Glomerular visceral epithelial cell (primary cell): ENCODE results near the gene NCAPH2.

Experiments
- DNase-seq: peaks from one replicate; pipeline ENCODE4 v3.0.0-alpha.2; 2016; ENCODE audit errors: extremely low spot score

The NCAPH2 gene

DNA sequence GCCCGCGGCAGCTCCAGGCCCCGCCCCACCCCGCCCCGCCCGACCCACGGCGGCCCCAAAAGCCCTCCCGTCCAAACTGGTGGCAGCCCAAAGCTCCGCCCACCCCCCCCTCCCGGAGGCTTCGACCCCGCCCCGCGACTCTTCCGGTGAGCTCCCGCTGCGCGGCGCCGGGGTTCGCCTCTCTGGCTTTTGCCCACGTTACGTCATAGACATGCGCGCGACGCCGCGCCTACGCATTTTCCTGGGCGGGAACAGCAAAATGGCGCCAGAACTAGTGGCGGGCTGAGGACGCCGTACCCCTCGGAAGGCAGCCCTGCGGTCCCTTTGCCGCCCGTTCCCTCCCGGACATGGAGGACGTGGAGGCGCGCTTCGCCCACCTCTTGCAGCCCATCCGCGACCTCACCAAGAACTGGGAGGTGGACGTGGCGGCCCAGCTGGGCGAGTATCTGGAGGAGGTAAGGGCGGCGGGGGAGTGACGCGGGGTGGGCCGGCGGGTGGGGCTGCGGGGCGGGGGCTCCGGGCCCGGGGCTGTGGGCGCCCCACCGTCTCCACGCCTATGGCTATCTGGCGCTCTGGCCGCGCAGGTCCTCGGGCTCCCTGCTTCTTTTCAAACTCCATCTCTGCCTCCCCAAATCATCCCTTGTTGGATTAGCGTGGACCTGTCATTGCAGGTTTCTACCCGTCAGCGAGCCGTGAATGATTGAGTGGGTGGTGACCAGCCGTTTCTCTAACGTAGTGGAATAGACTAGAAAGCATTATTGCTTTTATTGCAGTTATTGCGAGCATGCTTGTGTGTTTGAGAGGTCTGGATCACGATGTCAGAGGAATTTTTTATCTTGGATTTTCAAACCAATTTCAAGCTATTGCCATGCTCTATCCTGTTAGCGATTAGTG lies at the start of gene NCAPH2:
TSS of gene NCAPH2 (plus strand) at position 234 of the 894 bp plus-strand sequence. CDS start at position 348, 114 bp downstream.
- peak; percentile 97 for DNase-seq

DNA sequence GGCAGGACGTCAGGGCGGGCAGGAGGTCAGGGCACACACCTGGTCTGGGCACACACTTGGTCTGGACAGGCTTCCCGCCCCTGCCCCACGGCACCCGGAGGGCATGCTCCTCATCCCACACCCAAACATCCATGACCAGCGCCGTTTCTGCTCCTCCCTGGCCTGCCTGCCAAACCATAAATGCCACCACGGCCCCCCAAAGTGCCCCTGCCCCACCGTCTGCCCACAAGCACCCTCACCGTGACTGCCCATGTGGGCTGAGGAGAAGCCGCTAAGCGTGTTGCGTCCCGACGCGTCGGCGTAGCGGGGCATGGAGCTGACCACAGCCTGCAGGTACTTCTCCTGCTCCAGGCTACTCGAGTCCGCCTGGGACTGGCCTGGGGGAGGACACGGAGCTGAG lies 49.0 kb upstream of the NCAPH2 start:
- no peak for DNase-seq

DNA sequence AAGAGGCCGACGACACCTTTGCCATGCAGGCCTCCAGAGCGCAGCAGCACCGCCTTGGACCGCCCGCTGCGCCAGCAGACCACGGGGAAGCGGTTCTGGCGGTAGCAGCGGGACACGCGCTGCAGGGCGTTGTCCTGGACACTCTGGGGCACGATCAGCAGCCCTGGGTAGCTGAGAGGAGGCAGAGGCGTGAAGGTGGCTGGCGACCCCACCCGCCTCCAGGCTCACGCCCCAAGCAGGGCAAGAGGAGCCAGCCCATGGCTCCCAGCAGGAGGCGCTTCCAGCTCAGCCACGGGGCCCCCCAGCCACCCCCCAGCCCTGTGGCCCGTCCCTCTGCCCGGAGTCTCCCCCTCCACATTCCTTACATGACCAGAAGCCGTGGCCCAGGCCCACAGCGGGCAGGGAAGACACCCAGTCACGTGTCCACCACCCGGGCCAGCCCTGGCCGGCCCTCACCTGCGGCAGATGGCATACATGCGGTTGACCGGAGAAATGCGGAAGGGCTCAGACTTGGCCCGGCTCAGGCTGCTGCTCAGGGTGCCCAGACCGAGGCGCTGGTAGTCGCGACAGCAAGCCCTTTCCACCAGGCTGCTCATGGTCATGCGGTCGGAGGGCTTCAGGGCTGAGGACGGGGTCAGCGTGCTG lies 48.4 kb upstream of the NCAPH2 start:
- no peak for DNase-seq

DNA sequence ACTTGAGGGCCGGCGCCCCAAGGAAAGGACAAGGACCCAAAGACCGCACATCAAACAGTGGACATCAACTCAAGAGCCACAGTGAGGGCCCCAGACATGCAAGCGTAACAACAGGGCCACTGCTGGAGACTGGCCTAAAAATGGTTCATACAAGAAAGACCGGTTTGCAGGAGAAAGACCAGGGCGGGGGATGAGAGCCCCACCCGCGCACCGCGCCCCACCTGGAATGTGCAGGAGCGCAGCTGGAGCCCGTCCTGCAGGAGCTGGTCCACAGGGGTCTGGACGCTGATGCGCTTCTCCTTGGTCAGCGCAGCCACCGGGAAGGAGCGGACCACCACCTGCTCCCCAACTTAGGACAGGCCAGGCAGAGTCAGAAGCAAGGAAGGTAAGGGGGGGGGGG lies 47.1 kb upstream of the NCAPH2 start:
- no peak for DNase-seq

DNA sequence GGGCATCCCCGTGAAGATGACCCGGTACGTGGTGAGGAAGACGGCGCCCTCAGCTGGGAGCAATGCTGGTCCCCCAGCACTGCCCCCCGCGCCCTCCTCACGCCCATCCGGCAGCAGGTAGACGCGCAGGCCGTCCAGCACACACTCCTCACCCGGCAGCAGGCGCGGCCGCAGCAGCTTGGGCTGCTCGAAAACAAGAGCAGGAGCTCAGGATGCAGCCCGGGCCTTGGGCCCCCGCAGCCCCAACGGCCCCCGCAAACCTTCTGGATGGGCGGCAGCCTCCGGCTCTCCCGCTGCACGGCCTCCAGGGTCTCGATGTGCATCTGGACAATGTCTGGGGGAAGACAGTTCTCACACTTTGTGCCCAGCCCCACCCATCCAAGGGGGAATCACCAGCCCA lies 46.5 kb upstream of the NCAPH2 start:
- no peak for DNase-seq

DNA sequence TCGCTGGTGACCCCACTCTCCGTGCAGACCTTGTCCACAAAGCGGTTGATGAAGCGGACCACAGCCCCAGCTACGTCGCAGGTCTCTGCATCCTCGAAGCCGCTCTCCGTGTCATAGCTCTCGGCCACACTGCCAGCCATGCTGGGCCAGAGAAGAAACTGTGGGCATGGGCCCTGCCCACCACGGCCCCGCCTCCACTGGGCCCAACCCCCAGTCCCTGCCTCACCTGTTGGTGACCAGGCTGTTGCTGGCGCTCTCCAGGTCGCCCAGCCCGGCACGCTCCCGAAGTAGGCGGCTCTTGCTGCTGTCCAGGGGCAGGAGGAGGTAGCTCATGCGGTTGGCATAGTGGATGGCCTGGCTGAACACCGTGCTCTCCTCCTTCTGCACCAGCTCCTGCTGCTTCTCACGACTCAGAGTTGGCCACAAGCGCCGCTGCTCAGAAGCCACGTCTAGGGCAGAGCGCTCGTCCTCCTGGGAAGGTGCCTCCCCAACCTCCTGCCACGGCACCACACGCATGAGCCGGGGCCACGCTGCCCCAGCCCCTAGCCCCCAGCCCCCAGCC lies 46.0 kb upstream of the NCAPH2 start:
- DNase-seq = no peak

DNA sequence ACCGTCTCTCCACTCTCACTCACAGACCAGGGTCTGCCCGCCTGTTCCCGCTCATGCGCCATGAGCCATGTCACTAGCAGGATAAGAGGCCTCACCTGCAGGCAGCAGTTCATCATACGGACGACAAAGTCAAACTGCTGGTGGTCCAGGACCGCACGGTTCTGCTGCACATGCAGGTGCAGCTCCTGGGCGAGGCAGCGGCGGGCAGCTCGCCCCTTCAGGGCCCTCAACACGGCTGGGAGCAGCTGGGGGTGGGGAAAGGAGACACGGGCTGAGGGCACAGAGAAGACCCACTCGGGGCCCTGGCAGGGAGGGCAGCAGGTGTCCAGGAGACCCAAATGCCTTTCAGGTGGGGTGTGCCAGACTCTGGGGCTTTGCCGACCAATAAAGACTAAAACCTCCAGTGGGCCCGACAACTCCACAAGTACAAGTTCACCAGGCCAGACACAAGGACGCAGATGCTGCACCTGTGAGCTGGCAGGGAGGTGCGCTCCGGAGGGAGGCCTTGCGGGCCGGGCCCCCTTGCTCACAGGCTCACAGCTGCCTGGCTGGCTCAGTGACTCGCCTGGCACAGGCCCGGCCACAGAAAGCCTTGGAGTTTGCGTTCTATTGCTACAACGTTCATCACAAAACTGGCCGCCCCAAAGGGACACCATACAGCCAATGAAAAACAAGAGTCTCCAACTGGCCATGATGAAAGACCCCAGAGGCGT lies 44.7 kb upstream of the NCAPH2 start:
- no peak for DNase-seq

DNA sequence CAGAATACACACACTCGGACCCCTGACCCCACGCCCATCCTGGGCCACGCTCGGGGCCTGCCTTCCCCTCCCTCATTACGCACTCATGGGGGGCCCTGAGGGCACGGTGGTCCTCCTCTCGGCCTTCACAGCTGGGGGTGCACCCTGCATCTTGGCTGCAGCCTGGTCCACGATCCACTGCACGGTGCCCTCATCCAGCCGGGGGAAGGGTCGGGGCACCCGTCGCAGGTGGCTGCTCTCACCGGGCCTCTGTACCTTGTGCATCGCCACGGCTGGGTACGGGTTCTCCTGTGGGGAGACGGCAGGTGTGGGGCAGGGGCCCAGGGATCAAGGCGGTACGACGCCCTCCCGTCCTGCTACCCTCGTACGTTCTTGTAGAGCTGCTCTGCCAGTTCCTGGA lies 43.6 kb upstream of the NCAPH2 start:
- no peak for DNase-seq

DNA sequence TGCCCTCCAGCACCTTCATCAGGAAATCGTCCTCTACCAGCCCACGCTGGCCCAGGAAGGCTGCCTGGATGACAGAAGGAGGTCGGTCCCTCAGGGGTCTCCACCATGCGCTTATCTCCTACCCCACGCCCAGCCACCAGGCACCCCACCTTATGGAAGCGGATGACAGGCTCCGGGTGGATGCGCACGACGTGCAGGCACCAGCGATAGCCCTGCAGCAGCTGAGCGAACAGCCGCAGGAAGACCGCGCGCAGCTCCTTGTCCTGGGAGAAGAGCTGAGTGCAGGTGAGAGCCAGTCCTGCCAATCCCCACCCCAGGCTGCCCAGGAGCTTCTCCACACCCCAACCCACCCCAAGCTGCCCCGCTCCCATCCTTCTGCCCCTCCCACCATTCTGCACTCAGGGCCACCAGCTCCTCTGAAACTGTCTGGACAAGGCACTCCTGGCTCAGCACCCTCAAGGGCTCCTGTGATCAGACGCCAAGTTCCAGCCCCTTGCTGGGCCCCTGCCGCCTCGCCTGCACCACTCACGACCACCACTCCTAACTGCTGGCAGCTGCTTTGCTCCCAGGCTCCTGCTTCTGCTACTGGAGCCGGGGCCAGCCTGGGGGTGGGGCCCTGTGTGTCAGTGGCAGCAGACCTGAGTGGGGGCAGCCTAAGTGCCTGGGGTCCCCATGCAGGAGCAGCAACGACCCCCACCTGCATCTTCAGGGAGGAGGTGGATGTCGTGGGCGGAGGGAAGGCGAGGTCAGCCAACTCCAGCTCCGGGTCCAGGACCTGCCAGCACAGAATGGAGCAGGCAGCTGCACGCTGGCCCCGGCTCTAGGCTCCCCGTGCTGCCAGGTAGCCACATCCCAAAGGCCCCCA lies 42.7 kb upstream of the NCAPH2 start:
- no peak for DNase-seq

DNA sequence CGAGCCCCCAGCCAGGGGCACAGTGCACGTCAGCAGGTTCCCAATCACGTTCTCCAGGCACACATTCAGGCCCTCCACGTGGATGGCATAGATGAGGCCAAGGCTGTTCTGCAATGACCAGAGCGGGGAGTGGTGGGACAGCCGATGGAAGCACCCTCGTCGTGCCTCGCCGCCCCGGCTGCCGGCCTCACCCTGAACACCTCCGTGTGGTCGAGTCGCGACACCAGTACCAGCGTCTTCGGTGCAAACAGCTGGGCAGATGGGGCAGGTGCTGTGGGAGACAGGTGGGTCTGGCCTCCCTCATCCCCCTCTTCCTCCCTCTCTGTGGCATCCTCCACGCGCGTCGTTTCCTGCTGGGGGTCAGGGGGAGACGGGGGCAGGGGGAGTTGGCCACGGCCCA lies 40.7 kb upstream of the NCAPH2 start:
- no peak for DNase-seq

DNA sequence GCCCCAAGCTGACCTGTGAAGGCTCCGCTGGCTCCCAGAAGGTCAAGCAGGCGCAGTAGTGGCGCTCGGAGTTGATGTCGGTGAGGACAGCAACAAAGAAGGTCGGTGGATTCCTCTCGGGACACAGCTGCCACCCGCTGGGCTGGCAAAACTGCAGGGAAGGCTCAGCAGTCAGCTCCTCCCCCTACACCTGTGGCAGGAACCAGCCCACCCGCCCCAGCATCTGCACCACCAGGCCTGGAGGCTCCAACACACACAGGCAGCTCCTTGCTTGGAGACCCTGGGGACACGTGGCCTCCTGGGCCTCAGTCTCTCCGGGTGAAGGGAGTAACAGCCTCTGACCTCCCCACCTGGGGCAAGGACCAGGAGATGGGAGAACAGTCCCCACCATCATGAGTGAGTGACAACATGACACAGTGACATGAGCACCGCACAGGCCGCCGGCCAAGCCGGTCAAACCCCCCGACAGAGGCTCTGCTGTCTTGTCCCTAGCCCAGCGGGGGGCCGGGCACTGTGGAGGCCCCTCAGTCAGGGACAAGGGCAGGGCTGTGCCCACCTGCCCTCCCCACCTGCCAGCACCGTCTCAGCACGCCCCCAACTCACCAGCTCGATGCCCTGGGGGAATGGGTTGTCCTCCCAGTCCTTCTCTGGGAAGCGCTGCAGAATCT lies 40.1 kb upstream of the NCAPH2 start:
- DNase-seq = no peak

DNA sequence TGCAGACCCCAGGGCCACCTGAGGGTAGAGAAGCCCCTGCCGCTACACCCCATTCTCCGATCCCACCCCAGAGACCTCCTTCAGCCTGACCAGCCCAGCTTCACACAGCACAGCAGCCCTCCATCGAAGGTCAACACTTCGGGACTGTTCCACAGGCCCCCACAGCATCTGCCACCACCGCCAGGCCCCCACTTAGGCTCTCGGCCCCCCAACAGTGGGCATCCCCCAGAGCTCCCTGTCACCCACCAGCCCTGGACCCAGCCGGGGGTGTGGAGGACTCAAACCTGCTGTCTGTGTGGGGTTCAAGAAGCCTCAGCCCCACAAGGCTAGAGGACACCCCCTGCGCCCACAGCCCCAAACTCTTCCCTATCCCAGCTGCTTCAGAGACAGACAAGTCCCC lies 39.4 kb upstream of the NCAPH2 start:
- no peak for DNase-seq

DNA sequence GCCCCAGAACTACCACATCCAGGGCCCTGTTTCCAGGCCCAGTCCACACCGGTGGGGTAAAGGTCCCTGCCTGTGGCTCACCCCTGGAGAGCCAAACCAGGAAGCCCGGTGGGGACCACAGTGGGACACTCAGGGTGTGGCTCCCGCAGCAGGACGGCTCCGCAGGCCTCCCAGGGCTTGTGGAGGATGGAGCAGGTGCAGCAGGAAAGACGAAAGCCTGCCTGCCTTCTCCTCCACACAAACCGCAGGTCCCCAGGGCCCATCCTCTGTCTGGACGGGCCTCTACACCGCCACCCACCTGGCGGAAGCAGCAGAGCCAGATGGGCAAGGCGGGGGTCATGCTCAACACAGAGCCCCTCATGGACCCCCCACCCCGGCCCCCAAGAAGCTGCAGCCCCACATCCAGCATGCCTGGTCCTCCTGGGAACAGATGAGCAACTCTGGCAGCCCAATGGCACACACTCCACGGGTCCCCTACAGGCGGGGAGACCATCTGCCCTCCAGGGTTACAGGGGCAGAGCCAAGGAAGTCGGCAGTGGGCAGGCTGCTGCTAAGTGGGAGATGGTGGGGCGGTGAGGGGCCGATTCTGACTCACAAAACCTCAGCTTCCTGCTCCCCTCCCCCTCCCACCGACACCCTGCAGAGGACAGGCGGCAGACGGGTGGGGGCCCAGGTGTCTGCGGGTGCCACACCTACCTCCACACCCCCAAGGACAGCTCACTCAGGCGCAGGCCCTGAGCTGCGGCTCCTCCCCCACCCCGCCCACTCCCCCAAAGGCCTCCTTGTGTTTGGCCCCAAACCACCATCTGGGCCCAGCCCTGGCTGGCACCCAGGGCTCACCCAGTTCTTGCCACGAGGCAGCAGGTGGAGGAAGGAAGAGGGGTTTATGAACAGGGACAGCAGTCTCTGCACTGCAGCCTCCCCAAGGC lies 38.4 kb upstream of the NCAPH2 start:
- DNase-seq = peak; percentile 94

DNA sequence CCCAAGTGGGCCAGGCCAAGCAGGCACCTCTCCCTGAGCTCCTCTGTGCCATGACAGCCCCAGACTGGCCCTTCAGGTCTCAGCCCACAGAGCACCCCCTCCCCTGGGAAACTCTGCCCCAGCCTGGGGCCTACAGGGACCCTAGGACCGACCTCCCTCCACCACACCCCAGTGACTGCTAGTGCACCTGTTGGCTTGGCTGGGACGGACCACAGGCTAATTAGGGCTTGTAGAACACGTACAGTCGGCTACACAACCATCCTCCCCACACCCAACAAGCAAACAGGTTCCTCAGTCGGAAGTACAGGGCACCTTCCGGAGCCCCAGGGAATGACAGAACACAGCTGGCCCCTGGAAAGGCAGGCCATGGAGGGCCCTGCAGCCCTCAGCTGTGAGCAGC lies 37.5 kb upstream of the NCAPH2 start:
- no peak for DNase-seq

DNA sequence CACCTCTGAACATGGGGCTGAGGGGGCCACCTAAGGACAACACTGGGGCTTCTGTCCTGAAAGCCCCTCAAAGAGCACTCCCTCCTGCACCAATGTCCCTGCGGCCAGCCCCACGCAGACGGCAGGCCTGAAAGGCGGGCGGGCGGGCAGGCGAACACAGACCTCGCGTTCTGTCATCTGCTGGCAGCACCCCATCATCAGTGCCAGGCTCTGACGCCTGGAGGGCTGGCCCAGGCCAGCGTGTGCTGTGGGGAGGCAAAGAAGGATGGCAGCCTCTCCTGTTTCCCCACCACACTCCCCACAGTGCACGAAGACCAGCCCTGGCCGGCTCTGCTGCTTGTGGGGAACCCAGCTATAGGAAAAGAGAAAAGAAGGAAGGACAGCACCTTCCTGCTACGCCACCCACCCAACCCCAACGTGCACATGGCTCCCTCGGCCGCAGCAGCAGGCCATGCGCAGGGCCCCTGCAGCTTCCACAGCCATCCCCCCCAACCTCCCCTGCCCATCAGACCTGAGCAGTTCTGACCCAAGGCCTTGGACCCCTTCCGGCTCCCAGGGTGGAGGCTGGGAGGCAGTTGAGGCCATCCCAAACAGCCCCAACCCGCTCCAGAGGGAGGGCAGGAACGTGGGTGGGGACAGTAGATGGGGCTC lies 36.7 kb upstream of the NCAPH2 start:
- no peak for DNase-seq

DNA sequence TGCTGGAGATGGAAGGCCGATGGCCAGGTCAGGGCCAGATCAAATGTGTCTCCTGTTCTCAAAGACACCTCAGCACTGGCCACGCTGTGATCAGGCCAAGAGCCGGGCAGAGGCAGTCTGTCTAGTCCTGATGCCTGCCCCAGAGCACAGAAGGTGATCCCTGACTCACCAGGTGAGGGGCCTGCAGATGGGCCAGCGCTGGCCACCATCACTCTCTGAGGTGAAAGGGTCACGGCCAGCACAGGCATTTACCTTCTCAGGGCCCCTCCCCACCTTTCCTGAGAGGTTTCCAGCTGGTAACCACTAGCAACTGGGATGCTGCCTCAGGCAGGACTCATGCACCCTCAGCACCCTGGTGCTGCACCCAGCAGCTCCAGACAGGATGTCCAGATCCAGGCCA lies 36.1 kb upstream of the NCAPH2 start:
- DNase-seq = no peak

DNA sequence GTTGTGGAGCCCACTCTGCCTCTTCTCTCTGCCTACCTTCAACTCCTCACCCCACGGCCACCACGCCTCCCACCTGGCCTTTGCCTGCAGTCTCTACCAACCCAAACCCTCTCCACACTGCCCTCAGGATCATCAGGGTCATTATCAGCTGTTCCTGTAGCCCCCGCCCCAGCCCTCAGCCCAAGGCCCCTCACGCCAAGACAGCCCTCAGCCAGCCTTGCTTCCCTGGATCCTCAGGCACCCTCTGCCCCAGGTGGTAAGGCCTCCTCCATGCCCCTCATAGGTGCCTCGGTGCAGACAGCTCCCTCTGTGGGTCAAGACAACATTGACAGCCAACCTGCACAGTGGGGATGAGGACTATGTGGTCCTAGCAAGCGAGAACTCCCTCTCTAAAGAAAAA lies 34.9 kb upstream of the NCAPH2 start:
- DNase-seq = peak; percentile 21

DNA sequence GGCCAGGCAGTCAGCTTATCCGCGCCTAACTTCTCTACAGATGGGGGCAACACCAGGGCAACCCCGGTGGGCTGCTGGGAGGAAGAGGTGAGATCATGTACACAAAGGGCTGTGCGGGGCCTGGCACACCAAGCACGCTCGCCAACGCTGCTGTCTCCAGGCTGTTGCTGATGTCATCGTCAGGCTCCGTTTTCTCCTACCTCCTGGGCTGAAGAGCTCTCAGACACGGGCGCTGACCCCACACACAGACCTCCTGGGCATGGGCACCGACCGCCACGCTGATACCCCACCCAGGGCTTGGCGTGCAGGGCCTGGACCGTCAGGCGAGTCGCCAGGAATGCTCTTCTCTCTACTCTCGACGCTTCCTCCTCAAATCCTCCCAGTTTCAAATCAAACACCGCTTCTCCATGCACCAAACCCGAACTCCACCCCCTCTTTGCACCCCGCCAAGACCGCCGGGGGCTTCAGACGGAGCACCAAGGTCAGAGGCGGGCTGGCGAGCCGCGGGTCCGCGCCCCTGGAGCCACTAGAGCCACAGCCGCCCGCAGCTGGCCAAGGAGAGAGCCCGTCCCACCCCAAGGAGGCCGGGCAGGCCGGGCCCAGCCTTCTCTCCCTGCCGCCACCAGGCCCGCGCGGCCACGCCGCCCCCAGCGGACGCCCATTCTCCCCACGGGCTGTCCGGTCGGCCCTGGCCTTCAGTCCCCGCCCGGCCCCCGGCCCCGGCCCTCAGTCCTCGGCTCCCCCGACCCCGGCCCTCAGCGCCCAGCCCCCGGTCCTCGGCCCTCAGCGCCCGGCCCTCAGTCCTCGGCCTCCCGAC lies 34.0 kb upstream of the NCAPH2 start:
- peak; percentile 47 for DNase-seq
